Uterus (tissue), 4 donors: ENCODE data around the gene DCHS2. TPM values are rescaled to one million over a fixed set of nuclear protein-coding genes. Genes with fewer than 3 reads are reported as not detected.
A peak's percentile ranks its signal among the peaks of the same experiment; 100 is the strongest.

Source experiments
- DNase-seq, 2 donors: peaks; one replicate each; pipeline ENCODE4 v3.0.0-alpha.2; 2019 to 2020
- H3K27ac ChIP-seq, 2 donors: fragments of 200-600 bp; sonication (generic); 1 replicate in 1 of 2; 2 replicates in 1 of 2; pipeline ENCODE4 v1.5.1; 2016 to 2018
- H3K27me3 ChIP-seq, 2 donors: fragments of 200-600 bp; sonication (generic); one replicate each; pipeline ENCODE4 v1.5.1; 2018 to 2019; ENCODE audit warnings: control low read depth in 1 of 2
- H3K36me3 ChIP-seq, 2 donors: fragments of 200-600 bp; sonication (generic); one replicate each; pipeline ENCODE4 v1.5.1; 2019; ENCODE audit warnings: control low read depth in 1 of 2
- H3K4me1 ChIP-seq, 2 donors: fragments of 200-600 bp; sonication (generic); one replicate each; pipeline ENCODE4 v1.5.1; 2018 to 2019; ENCODE audit warnings: control low read depth in 1 of 2
- H3K4me3 ChIP-seq, 2 donors: fragments of 200-600 bp; sonication (generic); 1 replicate in 1 of 2; 2 replicates in 1 of 2; pipeline ENCODE4 v1.5.1; 2018 to 2019; ENCODE audit warnings: mild to moderate bottlenecking in 1 of 2
- H3K9me3 ChIP-seq, 2 donors: fragments of 200-600 bp; sonication (generic); one replicate each; pipeline ENCODE4 v1.5.1; 2019; ENCODE audit warnings: control low read depth in 1 of 2
- POLR2A ChIP-seq, 2 donors: fragments of 450-650 bp; IDR thresholded peaks; one replicate each; pipeline ENCODE4 v1.6.1; 2016; ENCODE audit warnings: antibody characterized with exemption in 2 of 2, mild to moderate bottlenecking in 1 of 2, moderate library complexity in 1 of 2
- intact Hi-C: fragments of 100-400 bp; cut with DNase I; formaldehyde crosslinking; loops from one replicate; pipeline ENCODE4 v1.15.1; 2023; ENCODE audit warnings: low total_unique reads
- total RNA-seq, 4 donors: library from RNA; depleted of rRNA in 3 of 4; stranded (reverse); fragments of >200 nt in 3 of 4; gene quantifications; one replicate each; pipeline versions ENCODE4 v1.1.0 to v1.2.4, GENCODE V29; 2014 to 2023
- TF ChIP-seq, protein P1 (sequence below), 4 experiments: fragments of 200-600 bp in 2 of 4; fragments of 450-650 bp in 2 of 4; sonication (generic) in 2 of 4; IDR thresholded peaks; one replicate each; pipeline ENCODE4 v1.5.1; 2016 to 2019; ENCODE audit warnings: antibody characterized with exemption in 4 of 4, mild to moderate bottlenecking in 2 of 4, moderate library complexity in 1 of 4
- donor health status: DM: yes; HTN: yes; CAD: no.

Gene DCHS2
- total RNA-seq, 4 donors from 2014 or later = 10.6 to 51.4 (median 17.5) TPM

DNA sequence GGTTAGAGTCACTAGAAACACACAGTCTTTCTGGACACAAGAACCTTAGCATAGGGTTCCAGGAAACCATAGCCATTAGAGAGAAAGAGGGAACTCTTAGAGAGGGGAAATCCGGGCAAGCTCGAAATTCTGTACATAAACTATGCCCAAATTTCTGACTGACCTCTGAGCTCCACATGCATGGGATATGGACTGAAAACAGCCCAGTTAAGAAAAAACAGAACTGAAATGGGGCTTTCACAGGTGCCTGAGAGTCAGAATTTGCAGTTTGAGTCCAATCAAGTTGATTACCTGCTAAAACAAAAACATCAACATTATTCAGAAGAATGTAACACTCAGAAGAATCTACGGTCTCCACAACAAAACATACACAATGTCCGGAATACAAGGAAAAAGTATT is 13.1 kb downstream of the DCHS2 start:
- Histone ChIP-seq H3K4me3 (no peak overlapping the region), H3K9me3 (no peaks in the 10 kb centered on the region), H3K4me1 (no peaks in the 10 kb centered on the region), H3K27me3 (no peaks in the 10 kb centered on the region), H3K27ac (no peak overlapping the region), H3K36me3 (no peaks in the 10 kb centered on the region)
- DNase-seq = no peak
- intact Hi-C loops = no loop called here
- TF ChIP-seq, protein P1, sequence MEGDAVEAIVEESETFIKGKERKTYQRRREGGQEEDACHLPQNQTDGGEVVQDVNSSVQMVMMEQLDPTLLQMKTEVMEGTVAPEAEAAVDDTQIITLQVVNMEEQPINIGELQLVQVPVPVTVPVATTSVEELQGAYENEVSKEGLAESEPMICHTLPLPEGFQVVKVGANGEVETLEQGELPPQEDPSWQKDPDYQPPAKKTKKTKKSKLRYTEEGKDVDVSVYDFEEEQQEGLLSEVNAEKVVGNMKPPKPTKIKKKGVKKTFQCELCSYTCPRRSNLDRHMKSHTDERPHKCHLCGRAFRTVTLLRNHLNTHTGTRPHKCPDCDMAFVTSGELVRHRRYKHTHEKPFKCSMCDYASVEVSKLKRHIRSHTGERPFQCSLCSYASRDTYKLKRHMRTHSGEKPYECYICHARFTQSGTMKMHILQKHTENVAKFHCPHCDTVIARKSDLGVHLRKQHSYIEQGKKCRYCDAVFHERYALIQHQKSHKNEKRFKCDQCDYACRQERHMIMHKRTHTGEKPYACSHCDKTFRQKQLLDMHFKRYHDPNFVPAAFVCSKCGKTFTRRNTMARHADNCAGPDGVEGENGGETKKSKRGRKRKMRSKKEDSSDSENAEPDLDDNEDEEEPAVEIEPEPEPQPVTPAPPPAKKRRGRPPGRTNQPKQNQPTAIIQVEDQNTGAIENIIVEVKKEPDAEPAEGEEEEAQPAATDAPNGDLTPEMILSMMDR (IDR thresholded peaks at IDR 0.05) = no peak
- TF ChIP-seq POLR2A (IDR thresholded peaks at IDR 0.05) = no peak

DNA sequence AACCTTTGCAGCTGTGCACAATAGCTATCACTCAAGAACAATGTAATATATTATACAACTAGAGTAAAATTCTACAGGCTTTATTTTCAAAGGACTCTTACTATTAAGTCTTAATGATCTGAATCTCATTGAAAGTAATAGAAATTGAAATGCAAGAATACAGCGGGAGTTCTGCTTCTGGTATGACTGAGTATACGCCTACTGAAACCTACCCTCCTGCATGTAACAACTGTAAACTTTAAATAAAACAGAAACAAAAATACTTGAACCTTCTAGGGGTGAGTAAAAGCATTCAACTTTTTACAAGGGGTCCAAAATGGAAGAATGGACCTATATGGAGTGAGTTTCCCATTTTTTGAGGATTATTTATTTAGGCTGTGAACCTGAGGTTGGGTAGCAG is 13.5 kb downstream of the DCHS2 start:
- Histone ChIP-seq H3K27me3 (no peaks in the 10 kb centered on the region), H3K4me1 (no peaks in the 10 kb centered on the region), H3K4me3 (no peak overlapping the region), H3K27ac (no peak overlapping the region), H3K9me3 (no peaks in the 10 kb centered on the region), H3K36me3 (no peaks in the 10 kb centered on the region)
- TF ChIP-seq POLR2A (IDR thresholded peaks at IDR 0.05) = no peak
- TF ChIP-seq, protein P1 (IDR thresholded peaks at IDR 0.05) = no peak
- DNase-seq = no peak
- intact Hi-C loops = no loop called here

DNA sequence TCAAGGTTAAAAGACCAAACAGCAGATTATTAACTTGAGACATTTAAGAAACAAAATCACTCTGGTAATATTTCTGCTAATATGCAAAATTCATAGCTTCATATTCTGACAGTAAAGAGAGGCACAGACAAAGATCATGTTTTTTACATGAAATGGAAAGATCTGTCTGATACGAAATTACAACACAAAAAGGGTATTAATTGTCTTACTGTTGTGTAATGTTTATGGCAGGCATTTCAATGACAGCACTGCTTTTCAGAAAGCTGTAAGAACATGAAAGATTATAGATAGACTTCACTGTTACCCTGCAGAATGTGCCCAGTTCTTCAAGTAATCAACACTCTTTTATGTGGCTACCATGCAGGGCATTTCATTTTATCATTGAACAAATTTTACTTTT is 15.4 kb downstream of the DCHS2 start:
- H3K4me3 ChIP-seq = no peak overlapping the region
- no peak overlapping the region for H3K27ac ChIP-seq
- H3K4me1 ChIP-seq = no peaks in the 10 kb centered on the region
- H3K36me3 ChIP-seq = no peaks in the 10 kb centered on the region
- DNase-seq = no peak
- H3K9me3 ChIP-seq = no peaks in the 10 kb centered on the region
- H3K27me3 ChIP-seq = no peaks in the 10 kb centered on the region
- no peak for TF ChIP-seq POLR2A (IDR thresholded peaks at IDR 0.05)
- TF ChIP-seq, protein P1 (IDR thresholded peaks at IDR 0.05) = no peak
- intact Hi-C loops = no loop called here

DNA sequence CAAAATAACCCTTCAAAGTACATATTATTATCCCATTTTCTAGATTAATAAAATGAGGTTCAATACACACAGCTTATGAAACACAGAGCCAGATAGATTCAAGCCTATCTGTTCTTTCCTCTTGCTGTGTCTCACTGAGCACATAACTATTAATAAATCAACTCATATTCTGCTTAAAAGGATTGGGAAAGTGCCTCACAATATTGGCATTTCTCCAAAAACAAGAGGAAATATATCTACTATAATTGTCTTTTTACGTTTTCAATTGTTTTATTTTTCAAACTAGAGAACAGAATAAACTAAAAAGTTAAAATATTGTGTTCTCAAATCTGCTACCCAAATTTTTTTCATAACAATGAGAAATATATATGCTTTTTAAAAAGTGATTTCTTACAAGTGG is 15.8 kb downstream of the DCHS2 start:
- TF ChIP-seq, protein P1 (IDR thresholded peaks at IDR 0.05) = no peak
- no peak for TF ChIP-seq POLR2A (IDR thresholded peaks at IDR 0.05)
- DNase-seq = no peak
- Histone ChIP-seq H3K27ac (no peak overlapping the region), H3K4me3 (no peak overlapping the region), H3K4me1 (no peaks in the 10 kb centered on the region), H3K27me3 (no peaks in the 10 kb centered on the region), H3K9me3 (no peaks in the 10 kb centered on the region), H3K36me3 (no peaks in the 10 kb centered on the region)
- intact Hi-C loops = no loop called here

DNA sequence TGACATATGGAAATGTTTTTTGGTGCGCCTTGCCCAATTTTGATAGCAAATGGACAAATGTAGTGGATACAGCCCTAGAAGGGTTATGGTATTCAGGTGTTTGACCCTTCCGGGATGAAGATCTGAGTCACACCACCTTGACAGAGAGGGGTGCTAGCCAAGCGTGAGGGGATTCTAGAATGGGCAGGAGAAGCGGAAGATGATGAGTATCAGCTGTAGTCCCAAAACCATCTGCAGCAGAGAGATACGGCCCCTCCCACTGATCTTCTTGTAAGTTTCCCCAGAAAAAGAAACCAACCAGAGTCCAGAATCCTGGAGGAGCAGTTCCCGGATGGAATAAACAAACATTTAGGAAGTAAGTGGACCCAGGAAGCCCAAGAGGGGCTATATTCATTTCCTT is 18.1 kb downstream of the DCHS2 start:
- Histone ChIP-seq H3K4me1 (no peaks in the 10 kb centered on the region), H3K27me3 (no peaks in the 10 kb centered on the region), H3K4me3 (no peak overlapping the region), H3K27ac (peak overlapping the region in 1 of 2 donors; percentile 19), H3K36me3 (no peaks in the 10 kb centered on the region), H3K9me3 (no peaks in the 10 kb centered on the region)
- DNase-seq = no peak
- intact Hi-C loops = no loop called here
- no peak for TF ChIP-seq POLR2A (IDR thresholded peaks at IDR 0.05)
- TF ChIP-seq, protein P1 (IDR thresholded peaks at IDR 0.05) = no peak
